IPS-18a (cell line): ENCODE data around the gene COL4A6.
"Not testable (repeated sequence)": the region's sequence is repeated elsewhere in the genome, so short reads cannot be mapped to it uniquely, and the experiment has no call there.

Source experiments
- H3K27ac ChIP-seq: one replicate; pipeline ENCODE4 v1.5.1; 2013; ENCODE audit warnings: low read length
- H3K27me3 ChIP-seq: one replicate; pipeline ENCODE4 v1.6.1; 2013; ENCODE audit warnings: mild to moderate bottlenecking, low read length; ENCODE audit not compliant: control insufficient read depth, insufficient read depth
- H3K36me3 ChIP-seq: one replicate; pipeline ENCODE4 v1.6.1; 2013; ENCODE audit warnings: low read depth, low read length; ENCODE audit not compliant: control insufficient read depth
- H3K4me1 ChIP-seq: one replicate; pipeline ENCODE4 v1.6.1; 2013; ENCODE audit warnings: low read depth, low read length; ENCODE audit not compliant: control insufficient read depth
- H3K4me3 ChIP-seq: one replicate; pipeline ENCODE4 v1.5.1; 2013; ENCODE audit warnings: low read length
- H3K9ac ChIP-seq: one replicate; pipeline ENCODE4 v1.6.1; 2013; ENCODE audit warnings: mild to moderate bottlenecking, low read length, moderate library complexity
- H3K9me3 ChIP-seq: one replicate; pipeline ENCODE4 v1.6.1; 2013; ENCODE audit warnings: low read depth, low read length; ENCODE audit not compliant: control insufficient read depth

COL4A6 gene

DNA sequence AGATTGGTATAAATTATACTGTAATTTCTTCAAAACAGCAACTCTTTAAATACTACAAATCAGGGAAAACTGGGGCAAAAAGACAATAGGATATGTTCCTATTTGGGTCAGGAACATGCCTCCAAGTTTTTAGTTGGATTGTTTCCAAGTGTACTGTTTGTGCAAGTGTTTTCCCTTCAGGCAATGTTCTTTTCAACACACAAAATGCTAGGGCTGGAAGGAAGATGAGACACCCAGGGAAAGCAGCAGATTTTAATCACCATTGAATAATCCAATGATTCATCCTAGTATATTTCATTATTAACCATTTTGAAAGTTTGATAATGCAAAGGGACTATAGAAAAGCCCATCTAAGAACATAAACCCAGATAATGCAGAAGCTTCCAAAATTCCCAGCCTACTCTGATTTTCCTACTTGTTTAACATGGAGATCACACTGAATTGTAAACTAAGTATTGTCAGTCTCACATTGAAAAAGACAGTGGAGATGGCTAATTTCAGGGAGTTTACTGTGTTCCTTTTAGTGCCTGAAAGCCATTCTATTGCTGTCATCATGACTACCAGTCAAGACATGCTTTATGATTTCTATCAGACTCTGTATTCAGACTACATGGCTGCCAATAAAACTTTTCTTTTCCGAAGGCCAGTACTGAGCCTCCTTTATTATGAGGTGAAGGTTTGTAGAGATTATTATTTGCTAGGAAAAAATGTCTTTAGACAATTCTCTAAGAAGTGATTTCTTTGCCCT is 38.6 kb downstream of the COL4A6 start:
- no peaks in the 10 kb centered on the region for H3K9me3 ChIP-seq
- H3K27ac ChIP-seq, result no peak overlapping the region
- no peaks in the 10 kb centered on the region for H3K27me3 ChIP-seq
- peaks cover 41% of the 10 kb centered on the region for H3K4me1 ChIP-seq
- no peak overlapping the region for H3K9ac ChIP-seq
- H3K36me3 ChIP-seq, result no peaks in the 10 kb centered on the region
- H3K4me3 ChIP-seq, result no peak overlapping the region

DNA sequence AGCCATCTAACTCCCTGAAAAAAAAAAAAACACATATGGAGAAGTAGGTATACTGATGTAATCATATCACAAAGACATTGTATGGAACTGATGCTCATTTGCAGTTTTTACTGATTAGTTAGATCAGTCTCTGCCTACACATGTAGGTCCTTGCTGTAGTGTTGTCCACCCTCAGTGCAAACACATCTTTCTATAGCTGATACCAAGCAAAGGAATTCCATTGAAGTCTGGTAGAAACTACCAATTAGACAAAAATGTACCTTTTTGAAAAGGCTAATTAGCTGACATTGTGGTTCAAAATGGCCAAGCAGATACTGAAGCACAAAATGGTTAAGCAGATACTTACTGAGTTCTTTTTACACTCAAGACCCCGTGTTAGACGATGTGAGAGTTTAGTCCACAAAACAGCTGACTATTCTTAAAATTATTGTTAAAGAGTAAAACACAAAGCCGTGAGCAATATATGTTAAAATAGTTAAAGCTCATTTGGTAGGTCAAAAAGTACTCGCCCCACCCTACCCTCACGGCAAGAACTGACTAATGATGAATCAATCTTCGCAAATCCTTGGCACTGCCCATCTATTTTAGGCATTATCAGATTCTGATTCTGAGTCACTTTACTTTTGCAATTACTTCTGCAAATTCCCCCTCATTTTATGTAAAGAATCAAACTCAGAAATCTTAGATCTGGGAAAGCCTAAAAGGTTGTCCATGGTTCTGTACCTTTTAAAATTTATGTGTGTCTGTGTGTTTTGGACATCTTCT is 40.4 kb downstream of the COL4A6 start:
- no peak overlapping the region for H3K27ac ChIP-seq

DNA sequence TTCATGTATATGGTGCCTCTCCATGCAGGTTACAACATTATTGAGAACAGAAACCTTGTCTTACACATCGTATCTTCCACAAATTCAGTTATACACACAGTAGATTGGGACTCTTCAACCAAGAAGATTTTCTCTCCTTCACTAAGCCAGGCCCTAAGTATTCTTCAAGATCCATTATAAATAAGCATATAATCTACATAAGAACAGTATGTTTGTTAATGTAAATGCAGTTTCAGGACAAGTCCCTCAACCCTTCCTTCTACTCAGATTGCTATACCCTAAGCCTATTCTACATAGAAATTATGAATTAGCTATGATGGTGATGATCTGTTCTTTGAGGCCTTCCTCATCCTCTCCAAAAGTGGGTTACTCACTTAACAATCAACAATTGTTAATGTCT is 41.2 kb downstream of the COL4A6 start:
- Histone ChIP-seq H3K36me3 (no peaks in the 10 kb centered on the region), H3K4me1 (peaks cover 41% of the 10 kb centered on the region), H3K9me3 (no peaks in the 10 kb centered on the region), H3K4me3 (no peak overlapping the region), H3K27ac (no peak overlapping the region), H3K27me3 (no peaks in the 10 kb centered on the region), H3K9ac (no peak overlapping the region)

More for the DNA sequence above, 40.4 kb downstream of the COL4A6 start:
- H3K27me3 ChIP-seq, result no peaks in the 10 kb centered on the region
- peaks cover 41% of the 10 kb centered on the region for H3K4me1 ChIP-seq
- no peaks in the 10 kb centered on the region for H3K36me3 ChIP-seq
- H3K9ac ChIP-seq, result no peak overlapping the region
- no peaks in the 10 kb centered on the region for H3K9me3 ChIP-seq
- no peak overlapping the region for H3K4me3 ChIP-seq

DNA sequence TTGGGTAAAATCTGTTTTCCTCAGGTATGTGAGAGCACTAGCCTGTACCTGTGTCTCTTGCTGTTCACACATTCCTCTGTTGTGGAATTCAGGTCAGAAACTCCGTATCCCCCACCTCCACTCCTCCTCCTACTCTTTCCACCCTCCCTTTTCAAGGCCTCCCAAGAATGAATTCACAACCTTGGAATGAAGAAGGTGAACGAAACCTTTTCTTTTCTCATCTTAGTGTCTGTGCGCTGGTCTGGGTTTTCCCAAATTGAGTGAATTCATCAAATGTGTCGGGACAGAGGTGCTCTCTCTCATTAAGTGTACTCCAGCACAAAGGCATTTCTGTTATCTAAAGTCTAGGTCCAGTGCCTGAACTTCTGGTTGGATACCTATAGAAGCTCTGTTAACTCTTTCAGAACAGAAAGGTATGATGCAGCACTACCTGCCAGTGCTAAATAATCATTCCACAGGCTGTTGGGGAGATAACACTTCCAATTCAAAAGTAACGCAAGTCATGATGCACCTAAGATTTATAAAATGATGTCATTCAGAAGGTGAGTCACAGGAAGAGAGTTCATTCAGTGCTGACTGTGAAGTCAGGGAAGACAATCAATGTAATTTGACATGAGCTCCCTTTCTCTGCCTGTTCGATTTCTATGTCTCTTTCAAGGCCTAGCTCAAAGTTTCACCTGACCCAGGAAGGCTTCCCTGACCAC is 41.9 kb downstream of the COL4A6 start:
- no peak overlapping the region for H3K9ac ChIP-seq
- no peak overlapping the region for H3K27ac ChIP-seq
- H3K4me1 ChIP-seq, result peaks cover 39% of the 10 kb centered on the region
- H3K36me3 ChIP-seq, result no peaks in the 10 kb centered on the region
- H3K9me3 ChIP-seq, result no peaks in the 10 kb centered on the region
- no peaks in the 10 kb centered on the region for H3K27me3 ChIP-seq
- peak overlapping the region; percentile 6 for H3K4me3 ChIP-seq

DNA sequence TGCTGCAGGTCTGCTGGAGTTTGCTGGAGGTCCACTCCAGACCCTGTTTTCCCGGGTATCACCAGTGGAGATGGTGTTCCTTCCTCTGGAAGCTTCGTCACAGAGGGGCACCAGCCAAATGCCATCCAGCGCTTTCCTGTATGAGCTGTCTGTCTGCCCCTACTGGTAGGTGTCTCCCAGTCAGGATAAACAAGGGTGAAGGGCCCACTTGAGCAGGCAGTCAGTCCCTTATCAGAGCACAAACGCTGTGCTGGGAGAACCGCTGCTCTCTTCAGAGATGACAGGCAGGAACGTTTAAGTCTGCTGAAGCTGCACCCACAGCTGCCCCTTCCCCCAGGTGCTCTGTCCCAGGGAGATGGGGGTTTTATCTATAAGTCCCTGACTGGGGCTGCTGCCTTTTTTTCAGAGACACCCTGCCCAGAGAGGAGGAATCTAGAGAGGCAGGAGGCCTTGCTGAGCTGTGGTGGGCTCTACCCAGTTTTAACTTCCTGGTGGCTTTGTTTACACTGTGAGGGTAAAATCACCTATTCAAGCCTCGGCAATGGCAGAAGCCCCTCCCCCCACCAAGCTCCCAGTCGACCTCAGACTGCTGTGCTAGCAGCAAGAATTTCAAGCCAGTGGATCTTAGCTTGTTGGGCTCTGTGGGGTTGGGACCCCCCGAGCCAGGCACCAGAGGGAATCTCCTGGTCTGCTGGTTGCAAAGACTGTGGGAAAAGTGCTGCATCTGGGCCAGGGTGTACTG is 47.1 kb downstream of the COL4A6 start:
- peaks cover 16% of the 10 kb centered on the region for H3K4me1 ChIP-seq
- H3K9ac ChIP-seq, H3K9me3 ChIP-seq, H3K27me3 ChIP-seq, H3K27ac ChIP-seq, H3K4me3 ChIP-seq, H3K36me3 ChIP-seq: not testable (repeated sequence)

DNA sequence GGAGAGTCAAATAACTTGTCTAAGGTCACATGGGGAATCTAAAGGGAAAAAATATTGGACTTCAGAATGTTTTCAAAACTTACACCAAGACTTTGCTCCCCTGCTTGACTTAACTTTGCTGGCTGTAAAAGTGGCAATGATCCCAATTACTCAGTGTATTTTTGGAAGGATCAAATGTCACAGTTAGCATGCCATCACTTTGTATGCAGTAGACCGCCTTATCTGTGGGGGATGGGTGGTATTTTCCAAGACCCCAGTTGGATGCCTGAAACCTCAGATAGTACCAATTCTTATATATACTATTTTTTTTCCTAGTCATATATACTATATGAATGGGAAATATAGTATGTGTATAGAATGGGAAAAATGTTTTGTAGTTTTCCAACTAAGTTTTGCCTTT is 53.4 kb downstream of the COL4A6 start:
- Histone ChIP-seq H3K4me3 (no peak overlapping the region), H3K9ac (no peak overlapping the region), H3K27me3 (no peaks in the 10 kb centered on the region), H3K36me3 (no peaks in the 10 kb centered on the region), H3K4me1 (no peaks in the 10 kb centered on the region), H3K27ac (no peak overlapping the region), H3K9me3 (no peaks in the 10 kb centered on the region)

DNA sequence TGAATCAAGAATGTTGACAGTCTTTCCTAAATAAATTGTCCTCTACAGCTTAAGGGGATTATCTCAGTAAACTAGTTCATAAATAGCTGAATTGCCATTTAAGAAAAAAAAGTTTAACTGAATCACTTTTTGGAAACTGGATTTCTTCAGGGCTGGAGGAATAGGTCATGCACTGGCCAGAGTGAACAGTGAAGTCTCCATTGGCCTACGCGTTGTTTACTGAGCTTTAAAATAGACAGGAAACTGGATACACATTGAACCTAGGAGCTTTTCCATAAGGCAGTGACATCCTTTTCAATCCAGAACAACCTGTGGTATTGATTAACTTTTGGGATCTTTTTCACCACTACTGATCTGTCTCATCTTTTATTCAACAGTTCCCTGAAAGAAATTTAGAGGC is 58.0 kb downstream of the COL4A6 start:
- H3K36me3 ChIP-seq, result no peaks in the 10 kb centered on the region
- H3K27me3 ChIP-seq, result no peaks in the 10 kb centered on the region
- H3K9ac ChIP-seq, result no peak overlapping the region
- peaks cover 9% of the 10 kb centered on the region for H3K4me1 ChIP-seq
- H3K9me3 ChIP-seq, result no peaks in the 10 kb centered on the region
- no peak overlapping the region for H3K4me3 ChIP-seq
- no peak overlapping the region for H3K27ac ChIP-seq

DNA sequence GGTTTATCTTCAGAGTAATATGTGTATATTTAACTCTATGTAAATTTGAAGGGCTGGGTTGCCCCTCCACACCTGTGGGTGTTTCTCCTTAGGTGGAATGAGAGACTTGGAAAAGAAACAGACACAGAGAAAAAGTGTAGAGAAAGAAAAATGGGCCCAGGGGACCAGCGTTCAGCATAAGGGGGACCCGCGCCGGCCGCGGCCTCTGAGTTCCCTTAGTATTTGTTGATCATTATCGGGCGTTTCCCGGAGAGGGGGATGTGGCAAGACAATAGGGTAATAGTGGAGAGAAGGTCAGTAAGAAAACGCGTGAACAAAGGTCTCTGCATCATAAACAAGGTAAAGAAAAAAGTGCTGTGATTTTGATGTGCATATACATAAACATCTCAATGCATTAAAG is 61.4 kb downstream of the COL4A6 start:
- H3K27me3 ChIP-seq, H3K9me3 ChIP-seq, H3K4me3 ChIP-seq, H3K9ac ChIP-seq, H3K36me3 ChIP-seq, H3K27ac ChIP-seq: not testable (repeated sequence)
- peaks cover 40% of the 10 kb centered on the region for H3K4me1 ChIP-seq

DNA sequence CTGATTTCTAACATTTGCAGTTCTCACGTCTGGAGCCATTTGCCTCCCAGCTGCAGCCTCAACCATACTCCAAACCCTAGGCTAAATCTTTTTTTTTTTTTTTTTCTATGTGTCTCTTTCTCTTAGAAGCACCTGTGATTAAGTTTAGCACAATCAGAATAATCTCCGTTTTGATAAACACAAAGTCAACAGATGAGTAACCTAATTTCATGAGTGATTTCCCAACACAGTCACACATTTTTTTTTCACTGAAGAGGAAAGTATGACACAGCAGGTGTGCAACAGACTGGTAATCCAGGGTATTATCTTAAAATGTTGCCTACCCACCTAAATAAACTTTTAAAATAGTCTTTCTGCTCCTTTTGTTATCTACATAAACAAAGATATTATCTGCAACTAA is 62.6 kb downstream of the COL4A6 start:
- H3K36me3 ChIP-seq, H3K27me3 ChIP-seq, H3K9me3 ChIP-seq, H3K4me3 ChIP-seq, H3K27ac ChIP-seq, H3K9ac ChIP-seq: not testable (repeated sequence)
- peaks cover 40% of the 10 kb centered on the region for H3K4me1 ChIP-seq

DNA sequence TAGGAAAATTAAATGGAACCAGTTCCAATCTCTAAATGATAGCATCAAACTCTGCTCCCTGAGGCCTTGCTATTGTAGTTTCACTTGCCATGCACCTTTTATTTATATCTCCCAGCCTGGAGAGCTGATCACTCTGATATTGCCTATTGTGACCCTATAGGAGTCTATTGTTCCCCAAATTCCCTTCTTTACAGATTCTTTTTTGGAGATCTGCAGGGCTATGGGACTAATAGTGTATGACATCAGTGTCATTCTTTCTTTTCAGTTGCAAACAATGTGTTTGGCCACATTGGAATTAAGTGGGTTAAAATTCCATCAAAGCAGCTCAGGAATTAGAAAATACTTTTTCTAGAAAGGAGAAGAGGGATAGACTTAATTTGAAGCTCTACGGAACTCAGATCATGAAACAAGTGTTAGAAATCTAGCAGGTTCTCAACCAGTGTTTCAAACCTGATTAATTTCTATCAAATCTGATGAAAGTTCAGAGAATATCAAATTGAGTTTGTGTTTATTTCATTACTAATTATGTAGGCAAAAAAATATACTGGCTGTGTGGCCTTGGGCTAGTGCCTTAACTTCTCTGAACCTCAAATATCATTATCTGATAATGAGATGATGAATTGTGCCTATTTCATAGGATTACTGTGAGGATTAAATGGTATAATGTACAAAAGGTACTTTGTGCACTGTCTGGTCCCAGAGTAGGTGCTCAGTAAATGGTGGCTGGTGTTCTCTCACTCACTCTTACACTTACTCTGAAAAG is 71.4 kb downstream of the COL4A6 start:
- no peaks in the 10 kb centered on the region for H3K27me3 ChIP-seq
- H3K9ac ChIP-seq, result no peak overlapping the region
- H3K9me3 ChIP-seq, result no peaks in the 10 kb centered on the region
- peak overlapping the region; percentile 58 for H3K27ac ChIP-seq
- peak overlapping the region; percentile 34 for H3K4me3 ChIP-seq
- peaks cover 23% of the 10 kb centered on the region for H3K4me1 ChIP-seq
- no peaks in the 10 kb centered on the region for H3K36me3 ChIP-seq

DNA sequence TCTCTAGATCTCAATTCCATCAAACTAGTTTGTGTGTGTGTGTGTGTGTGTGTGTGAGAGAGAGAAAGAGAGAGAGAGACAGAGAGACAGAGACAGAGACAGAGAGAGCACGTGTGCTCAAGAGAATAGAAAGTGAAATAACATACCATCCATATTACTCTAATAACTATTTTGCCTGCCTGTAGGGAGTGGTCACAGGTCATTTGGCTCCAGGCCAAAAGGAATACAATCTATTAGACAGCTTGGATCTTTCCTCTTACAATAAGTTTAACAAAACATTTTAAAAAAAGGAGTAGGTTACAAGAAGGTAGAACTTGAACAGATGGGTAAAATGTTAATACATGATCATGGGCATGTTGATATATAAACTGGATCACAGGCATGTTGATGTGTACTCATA is 76.2 kb downstream of the COL4A6 start:
- H3K27me3 ChIP-seq, result no peaks in the 10 kb centered on the region

More for the DNA sequence above, 76.2 kb downstream of the COL4A6 start:
- Histone ChIP-seq H3K4me1 (peaks cover 20% of the 10 kb centered on the region), H3K9ac (no peak overlapping the region), H3K27ac (no peak overlapping the region), H3K9me3 (no peaks in the 10 kb centered on the region), H3K4me3 (no peak overlapping the region), H3K36me3 (no peaks in the 10 kb centered on the region)
